Nucleus accumbens (tissue), 56 donors: ENCODE results near the gene ISOC2.

Source experiments
- DNase-seq, 56 donors: peaks; one replicate each; lab custom pipeline; 2025; lab: John Stamatoyannopoulos, UW

ISOC2 gene

GRCh38 chr19:55479451-55480230 is 18.2 kb upstream of the ISOC2 start:
- DNase-seq = no peak

GRCh38 chr19:55479045-55479444 is 17.6 kb upstream of the ISOC2 start:
- no peak for DNase-seq

GRCh38 chr19:55478364-55478763 is 16.9 kb upstream of the ISOC2 start:
- no peak for DNase-seq

GRCh38 chr19:55477905-55478304 is 16.5 kb upstream of the ISOC2 start:
- DNase-seq = no peak

GRCh38 chr19:55476100-55476775 is 14.8 kb upstream of the ISOC2 start, which contains the start of gene ZNF628:
Gene ZNF628 (plus strand): TSS chr19:55476617. CDS start chr19:55479911, 3,294 bp downstream.
- peak; percentile 75 to 99 (median 98) for DNase-seq

- no peak for DNase-seq
Measured at GRCh38 chr19:55474269-55475265, 13.1 kb upstream of the ISOC2 start.

- no peak for DNase-seq
Measured at GRCh38 chr19:55473225-55474012, 12.0 kb upstream of the ISOC2 start.

GRCh38 chr19:55472463-55472862 is 11.0 kb upstream of the ISOC2 start:
- no peak for DNase-seq

GRCh38 chr19:55471266-55471665 is 9.8 kb upstream of the ISOC2 start:
- no peak for DNase-seq

GRCh38 chr19:55468054-55468393 is 6.6 kb upstream of the ISOC2 start:
- no peak for DNase-seq

GRCh38 chr19:55467236-55468053 is 6.0 kb upstream of the ISOC2 start:
- DNase-seq = peak in 35 of 56 donors; percentile 6 to 68 (median 25)

- DNase-seq = no peak
Measured at GRCh38 chr19:55466241-55466614, 4.8 kb upstream of the ISOC2 start.

- DNase-seq = no peak
Measured at GRCh38 chr19:55465460-55466240, 4.2 kb upstream of the ISOC2 start.

- no peak for DNase-seq
Measured at GRCh38 chr19:55464662-55465054, 3.2 kb upstream of the ISOC2 start, which contains the start of gene C19orf85. Gene C19orf85 (minus strand): TSS chr19:55464751. CDS start chr19:55464554, 197 bp downstream.

GRCh38 chr19:55464039-55464661 is 2.7 kb upstream of the ISOC2 start:
- no peak for DNase-seq

- no peak for DNase-seq
Measured at GRCh38 chr19:55463583-55464031, 2.2 kb upstream of the ISOC2 start.

- DNase-seq = no peak
Measured at GRCh38 chr19:55462722-55463121, 1.3 kb upstream of the ISOC2 start.
